ENCODE data around the gene CPVL. TPM values are rescaled to one million over a fixed set of nuclear protein-coding genes. Genes with fewer than 3 reads are reported as not detected.

CPVL gene
- total RNA-seq, 1 experiment from 2014 or later, result 1.1 TPM

GRCh38 chr7:29105752-29106668 is 40.3 kb downstream of the CPVL start:
- no peak for TF ChIP-seq REST (IDR thresholded peaks at IDR 0.05; ENCODE audit: insufficient read depth in 1 of 2, low read depth in 2 of 2, low read length in 1 of 2)
- TF ChIP-seq CTCF (IDR thresholded peaks at IDR 0.05), result peak; percentile 96
- no peak overlapping the region for H3K27ac ChIP-seq (ENCODE audit: low read length)
- POLR2A ChIA-PET, result no interaction called here
- intact Hi-C loops (cut with micrococcal nuclease; ENCODE audit: unreplicated experiment) (loop anchor here (1.0 kb wide), 1 partner anchor 179 kb away; no protein-coding TSS in a partner anchor), in situ Hi-C loops (cut with HindIII; ENCODE audit: low pct_unique_long_range_greater_than_20kb, low sequenced_read_pairs) (no loop called here)
- no peak overlapping the region for H3K4me3 ChIP-seq (ENCODE audit: low read depth in 2 of 2, low read length in 2 of 2)
- no peaks in the 10 kb centered on the region for H3K9me3 ChIP-seq (ENCODE audit: control insufficient read depth, insufficient read depth, low read depth, low read length)
- H3K36me3 ChIP-seq (ENCODE audit: control insufficient read depth, insufficient read depth, low read length), result no peaks in the 10 kb centered on the region
- CTCF ChIA-PET, result interaction anchor here (0.6 to 1.8 kb wide), 10 partner anchors 11 to 303 kb away, joined by 3 to 39 read pairs (median 6); no protein-coding TSS in a partner anchor
- no peaks in the 10 kb centered on the region for H3K4me1 ChIP-seq (ENCODE audit: control insufficient read depth, insufficient read depth, low read length)
- no TSS peak for BruUV-seq (replicated peaks)
- peak; percentile 92 for ATAC-seq
- peaks cover 8% of the 10 kb centered on the region; the same call in 1 of the 2 replicates for H3K27me3 ChIP-seq (ENCODE audit: control insufficient read depth, insufficient read depth, low read length)
- peak; percentile 54 for DNase-seq (ENCODE audit: low read depth, low spot score)

GRCh38 chr7:29105191-29105590 is 41.1 kb downstream of the CPVL start:
- Histone ChIP-seq H3K4me1 (ENCODE audit: control insufficient read depth, insufficient read depth, low read length) (no peaks in the 10 kb centered on the region), H3K27me3 (ENCODE audit: control insufficient read depth, insufficient read depth, low read length) (0 out of 2 replicates have a peak, but pooled peaks cover 3% of the 10 kb centered on the region), H3K4me3 (ENCODE audit: low read depth in 2 of 2, low read length in 2 of 2) (no peak overlapping the region), H3K9me3 (ENCODE audit: control insufficient read depth, insufficient read depth, low read depth, low read length) (no peaks in the 10 kb centered on the region), H3K27ac (ENCODE audit: low read length) (no peak overlapping the region), H3K36me3 (ENCODE audit: control insufficient read depth, insufficient read depth, low read length) (no peaks in the 10 kb centered on the region)
- DNase-seq (ENCODE audit: low read depth, low spot score), result no peak
- ATAC-seq, result no peak
- no peak for TF ChIP-seq TCF7L2 (IDR thresholded peaks at IDR 0.05; ENCODE audit: low read depth, low read length)
- TF ChIP-seq SIN3A (IDR thresholded peaks at IDR 0.05; ENCODE audit: borderline replicate concordance, insufficient read depth, low read depth, low read length), result no peak
- no peak for TF ChIP-seq REST (IDR thresholded peaks at IDR 0.05; ENCODE audit: insufficient read depth in 1 of 2, low read depth in 2 of 2, low read length in 1 of 2)
- no peak for TF ChIP-seq POLR2AphosphoS5 (IDR thresholded peaks at IDR 0.05; ENCODE audit: low read depth, low read length)
- no peak for TF ChIP-seq CTCF (IDR thresholded peaks at IDR 0.05)
- POLR2A ChIA-PET, result no interaction called here
- CTCF ChIA-PET, result no interaction called here
- BruUV-seq (replicated peaks), result no TSS peak
- in situ Hi-C loops (cut with HindIII; ENCODE audit: low pct_unique_long_range_greater_than_20kb, low sequenced_read_pairs), result no loop called here
- intact Hi-C loops (cut with micrococcal nuclease; ENCODE audit: unreplicated experiment), result no loop called here

Measured in Panc1 (cell line).